Central memory CD4-positive, alpha-beta T cell (primary cell): ENCODE results near the gene PTPRD.

ENCODE experiments used
- DNase-seq: peaks from one replicate; pipeline ENCODE4 v3.0.0; 2022

Gene PTPRD

DNA sequence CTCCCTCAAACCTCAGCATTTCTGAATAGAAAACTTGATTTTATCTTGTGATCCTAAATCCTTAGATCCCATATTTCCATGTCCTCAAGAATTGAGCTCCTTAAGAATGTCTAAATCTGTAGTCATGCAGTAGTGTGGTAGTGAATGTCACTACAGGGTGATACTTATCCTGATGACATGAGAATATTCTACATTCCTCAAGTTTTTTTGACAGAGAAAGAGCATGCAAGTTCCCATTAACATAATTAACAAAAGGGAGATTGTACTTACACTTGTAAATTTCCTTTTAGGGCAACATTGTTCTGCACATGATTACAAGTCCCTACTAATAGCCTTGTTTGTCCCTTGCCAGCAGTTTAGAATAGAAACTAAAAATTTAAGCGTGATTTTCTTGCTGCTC is 352.3 kb downstream of the PTPRD start:
- DNase-seq, result no peak

GRCh38 chr9:10259668-10260067 is 353.1 kb downstream of the PTPRD start:
- DNase-seq, result no peak

DNA sequence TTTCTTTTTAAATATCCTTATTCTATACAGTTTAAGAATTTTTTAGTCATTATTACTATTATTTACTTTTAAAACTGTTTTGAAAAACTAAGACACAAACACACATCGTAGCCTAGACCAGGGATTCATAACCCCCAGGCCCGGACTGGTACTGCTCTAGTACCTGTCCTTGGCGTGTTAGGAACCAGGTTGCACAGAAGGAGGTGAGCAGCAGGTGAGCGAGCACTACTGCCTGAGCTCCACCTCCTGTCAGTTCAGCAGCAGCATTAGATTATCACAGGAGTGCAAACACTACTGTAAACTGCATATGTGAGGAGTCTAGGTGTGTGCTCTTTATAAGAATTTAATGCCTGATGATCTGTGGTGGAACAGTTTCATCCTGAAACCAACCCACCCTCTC is 357.0 kb downstream of the PTPRD start:
- DNase-seq, result no peak

- no peak for DNase-seq
These were observed 358.5 kb downstream of the PTPRD start for GRCh38 chr9:10254338-10254737.

DNA sequence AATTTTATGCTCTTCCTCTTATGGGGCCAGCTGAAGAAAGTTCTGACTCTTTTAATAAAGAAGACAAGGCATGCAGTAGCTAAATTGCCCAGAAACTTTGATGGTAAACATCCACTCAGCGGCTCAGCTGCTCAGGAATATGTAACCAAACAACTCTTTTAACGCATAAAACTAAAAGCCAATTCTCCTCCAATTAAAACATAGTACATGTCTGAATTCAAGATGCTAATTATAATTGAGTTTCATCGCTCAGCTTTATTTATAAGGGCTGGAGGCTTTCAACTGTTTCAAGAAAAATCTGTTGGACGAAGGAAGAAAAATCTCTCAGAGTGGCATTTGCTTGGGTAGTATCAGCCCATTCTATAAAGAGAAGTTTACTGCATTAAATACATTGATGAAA is 359.5 kb downstream of the PTPRD start:
- no peak for DNase-seq

GRCh38 chr9:10252174-10252573 is 360.6 kb downstream of the PTPRD start:
- DNase-seq, result no peak

GRCh38 chr9:10251490-10251889 is 361.3 kb downstream of the PTPRD start:
- no peak for DNase-seq

GRCh38 chr9:10250219-10250618 is 362.6 kb downstream of the PTPRD start:
- DNase-seq, result no peak

- DNase-seq, result no peak
These were observed 363.9 kb downstream of the PTPRD start for GRCh38 chr9:10248890-10249289.

- no peak for DNase-seq
These were observed 370.5 kb downstream of the PTPRD start for GRCh38 chr9:10242255-10242654.

- no peak for DNase-seq
These were observed 374.7 kb downstream of the PTPRD start for GRCh38 chr9:10238087-10238486.

- DNase-seq, result no peak
These were observed 375.2 kb downstream of the PTPRD start for GRCh38 chr9:10237584-10237983.

GRCh38 chr9:10236161-10236560 is 376.6 kb downstream of the PTPRD start:
- DNase-seq, result no peak

GRCh38 chr9:10235376-10235775 is 377.4 kb downstream of the PTPRD start:
- no peak for DNase-seq

DNA sequence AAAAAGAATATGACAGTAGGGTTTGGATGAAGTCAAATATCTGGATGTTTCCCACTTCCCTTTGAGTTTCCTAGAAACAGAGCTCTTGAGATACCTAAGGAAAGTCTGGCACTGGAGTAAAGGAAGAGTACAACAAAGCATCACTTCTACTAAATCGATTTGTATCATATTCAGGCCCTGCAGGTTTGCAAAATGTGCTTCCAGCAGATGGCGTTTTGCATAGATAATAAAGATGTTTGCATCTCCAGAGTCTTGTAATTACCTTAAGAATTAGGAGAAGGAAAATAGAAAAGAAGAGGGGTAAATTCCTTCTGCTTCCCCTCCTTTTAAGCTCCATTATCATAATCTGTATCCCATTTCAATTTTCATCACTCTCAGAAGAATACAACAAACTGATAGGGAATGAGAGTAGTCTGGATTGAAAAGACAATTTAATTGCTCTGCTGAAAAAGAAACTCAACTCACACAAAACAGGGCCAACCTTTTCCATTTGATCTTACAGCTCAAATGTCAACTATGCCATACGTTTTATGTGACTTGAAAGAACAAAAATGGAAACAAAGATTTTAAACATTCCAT is 380.4 kb downstream of the PTPRD start:
- no peak for DNase-seq

- DNase-seq, result no peak
These were observed 382.3 kb downstream of the PTPRD start for GRCh38 chr9:10230512-10230911.

- no peak for DNase-seq
These were observed 384.7 kb downstream of the PTPRD start for GRCh38 chr9:10228082-10228481.

DNA sequence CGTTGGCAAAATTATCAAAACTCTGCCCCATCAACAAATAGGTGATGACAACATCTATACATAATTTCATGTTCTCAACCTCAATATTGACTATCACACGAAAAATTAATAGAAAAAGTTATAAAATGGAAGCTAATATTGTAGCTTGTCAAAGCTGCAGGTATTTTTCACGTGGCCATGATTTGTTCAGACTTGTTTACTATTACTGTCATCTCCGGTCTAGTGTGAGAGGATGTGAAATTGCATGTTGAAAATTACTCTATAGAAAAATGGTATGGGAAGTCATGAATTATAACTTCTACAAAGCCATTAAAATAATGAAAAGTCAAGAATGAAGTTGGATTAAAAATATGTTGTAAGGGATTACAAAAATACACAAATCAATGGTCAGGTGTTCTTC is 385.8 kb downstream of the PTPRD start:
- no peak for DNase-seq

DNA sequence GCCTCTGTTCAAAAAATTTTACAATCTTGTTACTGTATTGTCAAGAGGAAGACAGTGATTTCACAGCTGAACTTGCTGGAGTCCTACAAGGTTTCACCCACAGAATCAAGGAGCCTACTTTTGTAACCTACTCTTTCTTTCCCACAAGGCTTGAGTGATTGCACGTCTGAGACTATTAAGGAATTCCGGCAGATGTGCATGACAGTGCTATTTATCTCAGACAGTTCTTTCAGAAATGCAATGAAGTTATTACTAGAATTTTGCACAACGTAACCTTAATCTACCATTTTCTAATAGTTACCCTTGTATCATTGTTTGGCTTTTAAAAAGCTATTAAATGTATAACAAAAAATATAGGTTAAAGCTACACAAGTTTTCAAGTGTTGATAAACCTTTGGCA is 400.1 kb downstream of the PTPRD start:
- DNase-seq, result no peak

DNA sequence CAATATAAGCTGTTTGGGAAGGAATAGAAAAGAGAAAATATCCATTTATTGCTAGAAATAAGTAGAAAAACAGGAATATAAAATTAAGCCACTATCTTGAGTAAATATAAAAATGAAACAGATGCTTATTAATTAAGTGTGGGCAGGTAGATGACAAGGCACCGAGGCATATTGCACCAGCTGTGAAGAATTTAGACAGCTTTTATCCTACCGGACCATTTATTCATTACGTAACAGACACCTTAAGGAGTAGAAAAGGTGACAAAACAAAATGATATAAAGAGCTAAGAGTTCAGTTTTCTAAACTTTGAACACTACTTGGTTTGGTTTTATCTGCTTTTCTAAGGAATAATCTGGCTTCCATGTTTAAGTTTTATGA is 404.1 kb downstream of the PTPRD start:
- DNase-seq, result no peak

DNA sequence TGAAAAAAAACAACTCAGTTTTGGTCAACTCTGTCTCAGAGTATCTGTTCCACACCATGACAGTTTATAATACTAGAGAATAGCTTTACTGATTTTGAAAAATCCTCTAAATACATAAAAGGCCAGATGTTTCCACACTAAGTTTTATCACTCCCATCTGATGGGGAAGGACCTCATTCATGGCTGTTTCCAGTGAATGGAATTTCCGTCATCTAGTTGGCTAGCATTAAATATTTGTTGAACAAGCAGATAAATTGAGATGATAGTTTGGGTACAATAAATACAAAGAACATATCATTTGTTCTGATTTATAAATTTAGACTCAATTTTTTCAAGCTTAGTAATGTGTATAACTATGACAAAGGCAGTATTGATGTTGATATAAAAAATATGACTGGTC is 408.5 kb downstream of the PTPRD start:
- no peak for DNase-seq

- no peak for DNase-seq
These were observed 439.2 kb downstream of the PTPRD start for GRCh38 chr9:10173561-10173960.

- DNase-seq, result no peak
These were observed 440.3 kb downstream of the PTPRD start for GRCh38 chr9:10172476-10172875.

DNA sequence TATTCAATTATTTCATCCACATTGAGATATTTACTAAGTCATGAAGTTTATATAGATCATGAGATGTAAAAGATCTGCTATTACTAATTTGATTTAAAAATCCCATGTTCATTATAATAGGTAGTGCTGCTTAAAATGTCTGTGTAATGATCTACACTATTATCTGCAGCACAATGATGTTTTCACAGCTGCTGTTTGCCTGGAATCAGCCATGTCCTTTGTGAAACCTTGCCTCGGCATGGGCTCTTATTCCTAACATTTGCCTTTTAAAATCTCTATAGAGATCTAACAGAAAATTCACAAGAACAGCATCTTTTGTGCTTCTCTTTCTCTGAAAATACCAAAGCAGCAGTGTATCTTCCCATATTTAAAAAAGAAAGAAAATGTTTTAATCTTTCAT is 444.6 kb downstream of the PTPRD start:
- DNase-seq, result no peak

DNA sequence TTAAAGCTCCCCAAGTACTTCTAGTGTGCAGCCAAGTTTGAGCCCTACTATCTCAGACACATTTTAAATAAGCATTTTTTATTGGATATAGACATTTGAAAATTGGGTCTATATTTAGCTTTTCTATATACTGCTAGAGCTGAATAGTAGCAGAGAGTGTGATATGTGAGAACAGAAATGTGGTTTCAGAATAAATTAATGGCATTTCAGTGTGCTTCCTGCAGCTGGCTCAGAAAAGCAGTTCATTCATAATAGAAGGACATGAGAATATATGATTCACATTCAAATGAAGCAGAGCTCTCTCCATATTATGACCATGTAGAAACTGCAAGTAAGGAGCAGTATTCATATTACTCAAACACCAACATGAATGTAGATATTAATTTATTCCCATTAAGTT is 464.0 kb downstream of the PTPRD start:
- no peak for DNase-seq
